GM23338 (cell line): Measurements from ENCODE around the gene OR5H14.

Source experiments
- CREB1 ChIP-seq: fragments of 250-450 bp; sonication (Bioruptor Pico); IDR thresholded peaks from 2 replicates; pipeline ENCODE4 v1.5.0; 2020; ENCODE audit warnings: low read depth, mild to moderate bottlenecking, moderate library complexity
- EZH2 ChIP-seq: fragments of 200-600 bp; sonication (generic); IDR thresholded peaks from one replicate; pipeline ENCODE4 v1.8.0; 2017; ENCODE audit warnings: antibody characterized with exemption, mild to moderate bottlenecking, low read depth; ENCODE audit not compliant: unreplicated experiment
- EZH2phosphoT487 ChIP-seq: fragments of 200-600 bp; sonication (generic); IDR thresholded peaks from one replicate; pipeline ENCODE4 v1.8.1; 2018; ENCODE audit warnings: antibody characterized with exemption; ENCODE audit not compliant: unreplicated experiment
- JUNB ChIP-seq: IDR thresholded peaks from one replicate; pipeline ENCODE4 v1.6.1; 2016; ENCODE audit warnings: antibody characterized with exemption; ENCODE audit not compliant: unreplicated experiment
- POLR2AphosphoS5 ChIP-seq: IDR thresholded peaks from 2 replicates; pipeline ENCODE4 v1.6.1; 2016; ENCODE audit warnings: antibody characterized with exemption, low read depth
- STAT1 ChIP-seq: IDR thresholded peaks from one replicate; pipeline ENCODE4 v1.6.1; 2016; ENCODE audit warnings: antibody characterized with exemption; ENCODE audit not compliant: unreplicated experiment
- ZNF114 ChIP-seq: fragments of 250-450 bp; sonication (Bioruptor Pico); IDR thresholded peaks from 2 replicates; pipeline ENCODE4 v1.5.0; 2020; ENCODE audit warnings: mild to moderate bottlenecking, moderate library complexity
- TF ChIP-seq, protein P1 (sequence below), 2 experiments: fragments of 200-600 bp in 1 of 2; sonication (generic) in 1 of 2; conservative IDR thresholded peaks; 2 replicates each; pipeline versions ENCODE4 v1.5.1 to v1.6.1; 2016 to 2017; ENCODE audit warnings: antibody characterized with exemption in 2 of 2, low read depth in 2 of 2, mild to moderate bottlenecking in 2 of 2, moderate library complexity in 1 of 2
- TF ChIP-seq, protein P2 (sequence below): IDR thresholded peaks from one replicate; pipeline ENCODE4 v1.6.1; 2018; ENCODE audit warnings: antibody characterized with exemption; ENCODE audit not compliant: unreplicated experiment
- TF ChIP-seq, protein P3 (sequence below): IDR thresholded peaks from 2 replicates; pipeline ENCODE4 v1.6.1; 2016; ENCODE audit warnings: antibody characterized with exemption
- TF ChIP-seq, protein P4 (sequence below): fragments of 250-450 bp; sonication (Bioruptor Pico); IDR thresholded peaks from 2 replicates; pipeline ENCODE4 v1.5.0; 2020; ENCODE audit warnings: mild to moderate bottlenecking, moderate library complexity

DNA sequence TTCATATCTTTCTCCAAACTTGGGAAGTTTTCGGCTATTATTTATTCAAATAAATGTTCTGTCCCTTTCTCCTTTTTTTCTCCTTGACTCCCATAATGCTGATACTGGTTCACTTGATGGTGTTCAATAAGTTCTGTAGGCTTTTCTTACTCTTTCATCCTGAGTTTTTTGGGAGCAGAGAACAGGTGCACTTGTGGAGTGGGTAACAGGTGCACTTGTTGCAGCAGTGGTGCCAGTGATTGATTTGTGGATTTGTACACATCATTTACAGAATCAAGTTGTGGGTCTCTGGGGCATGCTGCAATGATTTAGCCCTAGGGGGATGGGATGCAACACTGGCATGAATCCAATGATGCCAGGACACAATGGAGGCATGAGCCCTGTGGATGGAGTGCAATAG lies 31.6 kb upstream of the OR5H14 start:
- TF ChIP-seq, protein P1, sequence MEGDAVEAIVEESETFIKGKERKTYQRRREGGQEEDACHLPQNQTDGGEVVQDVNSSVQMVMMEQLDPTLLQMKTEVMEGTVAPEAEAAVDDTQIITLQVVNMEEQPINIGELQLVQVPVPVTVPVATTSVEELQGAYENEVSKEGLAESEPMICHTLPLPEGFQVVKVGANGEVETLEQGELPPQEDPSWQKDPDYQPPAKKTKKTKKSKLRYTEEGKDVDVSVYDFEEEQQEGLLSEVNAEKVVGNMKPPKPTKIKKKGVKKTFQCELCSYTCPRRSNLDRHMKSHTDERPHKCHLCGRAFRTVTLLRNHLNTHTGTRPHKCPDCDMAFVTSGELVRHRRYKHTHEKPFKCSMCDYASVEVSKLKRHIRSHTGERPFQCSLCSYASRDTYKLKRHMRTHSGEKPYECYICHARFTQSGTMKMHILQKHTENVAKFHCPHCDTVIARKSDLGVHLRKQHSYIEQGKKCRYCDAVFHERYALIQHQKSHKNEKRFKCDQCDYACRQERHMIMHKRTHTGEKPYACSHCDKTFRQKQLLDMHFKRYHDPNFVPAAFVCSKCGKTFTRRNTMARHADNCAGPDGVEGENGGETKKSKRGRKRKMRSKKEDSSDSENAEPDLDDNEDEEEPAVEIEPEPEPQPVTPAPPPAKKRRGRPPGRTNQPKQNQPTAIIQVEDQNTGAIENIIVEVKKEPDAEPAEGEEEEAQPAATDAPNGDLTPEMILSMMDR (conservative IDR thresholded peaks at IDR 0.05; ENCODE audit: low read depth in 2 of 2) = no peak
- TF ChIP-seq, protein P2, sequence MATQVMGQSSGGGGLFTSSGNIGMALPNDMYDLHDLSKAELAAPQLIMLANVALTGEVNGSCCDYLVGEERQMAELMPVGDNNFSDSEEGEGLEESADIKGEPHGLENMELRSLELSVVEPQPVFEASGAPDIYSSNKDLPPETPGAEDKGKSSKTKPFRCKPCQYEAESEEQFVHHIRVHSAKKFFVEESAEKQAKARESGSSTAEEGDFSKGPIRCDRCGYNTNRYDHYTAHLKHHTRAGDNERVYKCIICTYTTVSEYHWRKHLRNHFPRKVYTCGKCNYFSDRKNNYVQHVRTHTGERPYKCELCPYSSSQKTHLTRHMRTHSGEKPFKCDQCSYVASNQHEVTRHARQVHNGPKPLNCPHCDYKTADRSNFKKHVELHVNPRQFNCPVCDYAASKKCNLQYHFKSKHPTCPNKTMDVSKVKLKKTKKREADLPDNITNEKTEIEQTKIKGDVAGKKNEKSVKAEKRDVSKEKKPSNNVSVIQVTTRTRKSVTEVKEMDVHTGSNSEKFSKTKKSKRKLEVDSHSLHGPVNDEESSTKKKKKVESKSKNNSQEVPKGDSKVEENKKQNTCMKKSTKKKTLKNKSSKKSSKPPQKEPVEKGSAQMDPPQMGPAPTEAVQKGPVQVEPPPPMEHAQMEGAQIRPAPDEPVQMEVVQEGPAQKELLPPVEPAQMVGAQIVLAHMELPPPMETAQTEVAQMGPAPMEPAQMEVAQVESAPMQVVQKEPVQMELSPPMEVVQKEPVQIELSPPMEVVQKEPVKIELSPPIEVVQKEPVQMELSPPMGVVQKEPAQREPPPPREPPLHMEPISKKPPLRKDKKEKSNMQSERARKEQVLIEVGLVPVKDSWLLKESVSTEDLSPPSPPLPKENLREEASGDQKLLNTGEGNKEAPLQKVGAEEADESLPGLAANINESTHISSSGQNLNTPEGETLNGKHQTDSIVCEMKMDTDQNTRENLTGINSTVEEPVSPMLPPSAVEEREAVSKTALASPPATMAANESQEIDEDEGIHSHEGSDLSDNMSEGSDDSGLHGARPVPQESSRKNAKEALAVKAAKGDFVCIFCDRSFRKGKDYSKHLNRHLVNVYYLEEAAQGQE = no peak
- TF ChIP-seq EZH2 = no peak
- no peak for TF ChIP-seq EZH2phosphoT487
- TF ChIP-seq CREB1 (CRISPR knock-in tag) = no peak
- TF ChIP-seq POLR2AphosphoS5 = no peak
- TF ChIP-seq JUNB = no peak
- no peak for TF ChIP-seq ZNF114 (CRISPR knock-in tag)
- TF ChIP-seq, protein P3, sequence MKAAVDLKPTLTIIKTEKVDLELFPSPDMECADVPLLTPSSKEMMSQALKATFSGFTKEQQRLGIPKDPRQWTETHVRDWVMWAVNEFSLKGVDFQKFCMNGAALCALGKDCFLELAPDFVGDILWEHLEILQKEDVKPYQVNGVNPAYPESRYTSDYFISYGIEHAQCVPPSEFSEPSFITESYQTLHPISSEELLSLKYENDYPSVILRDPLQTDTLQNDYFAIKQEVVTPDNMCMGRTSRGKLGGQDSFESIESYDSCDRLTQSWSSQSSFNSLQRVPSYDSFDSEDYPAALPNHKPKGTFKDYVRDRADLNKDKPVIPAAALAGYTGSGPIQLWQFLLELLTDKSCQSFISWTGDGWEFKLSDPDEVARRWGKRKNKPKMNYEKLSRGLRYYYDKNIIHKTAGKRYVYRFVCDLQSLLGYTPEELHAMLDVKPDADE = no peak
- TF ChIP-seq STAT1 = no peak
- TF ChIP-seq, protein P4, sequence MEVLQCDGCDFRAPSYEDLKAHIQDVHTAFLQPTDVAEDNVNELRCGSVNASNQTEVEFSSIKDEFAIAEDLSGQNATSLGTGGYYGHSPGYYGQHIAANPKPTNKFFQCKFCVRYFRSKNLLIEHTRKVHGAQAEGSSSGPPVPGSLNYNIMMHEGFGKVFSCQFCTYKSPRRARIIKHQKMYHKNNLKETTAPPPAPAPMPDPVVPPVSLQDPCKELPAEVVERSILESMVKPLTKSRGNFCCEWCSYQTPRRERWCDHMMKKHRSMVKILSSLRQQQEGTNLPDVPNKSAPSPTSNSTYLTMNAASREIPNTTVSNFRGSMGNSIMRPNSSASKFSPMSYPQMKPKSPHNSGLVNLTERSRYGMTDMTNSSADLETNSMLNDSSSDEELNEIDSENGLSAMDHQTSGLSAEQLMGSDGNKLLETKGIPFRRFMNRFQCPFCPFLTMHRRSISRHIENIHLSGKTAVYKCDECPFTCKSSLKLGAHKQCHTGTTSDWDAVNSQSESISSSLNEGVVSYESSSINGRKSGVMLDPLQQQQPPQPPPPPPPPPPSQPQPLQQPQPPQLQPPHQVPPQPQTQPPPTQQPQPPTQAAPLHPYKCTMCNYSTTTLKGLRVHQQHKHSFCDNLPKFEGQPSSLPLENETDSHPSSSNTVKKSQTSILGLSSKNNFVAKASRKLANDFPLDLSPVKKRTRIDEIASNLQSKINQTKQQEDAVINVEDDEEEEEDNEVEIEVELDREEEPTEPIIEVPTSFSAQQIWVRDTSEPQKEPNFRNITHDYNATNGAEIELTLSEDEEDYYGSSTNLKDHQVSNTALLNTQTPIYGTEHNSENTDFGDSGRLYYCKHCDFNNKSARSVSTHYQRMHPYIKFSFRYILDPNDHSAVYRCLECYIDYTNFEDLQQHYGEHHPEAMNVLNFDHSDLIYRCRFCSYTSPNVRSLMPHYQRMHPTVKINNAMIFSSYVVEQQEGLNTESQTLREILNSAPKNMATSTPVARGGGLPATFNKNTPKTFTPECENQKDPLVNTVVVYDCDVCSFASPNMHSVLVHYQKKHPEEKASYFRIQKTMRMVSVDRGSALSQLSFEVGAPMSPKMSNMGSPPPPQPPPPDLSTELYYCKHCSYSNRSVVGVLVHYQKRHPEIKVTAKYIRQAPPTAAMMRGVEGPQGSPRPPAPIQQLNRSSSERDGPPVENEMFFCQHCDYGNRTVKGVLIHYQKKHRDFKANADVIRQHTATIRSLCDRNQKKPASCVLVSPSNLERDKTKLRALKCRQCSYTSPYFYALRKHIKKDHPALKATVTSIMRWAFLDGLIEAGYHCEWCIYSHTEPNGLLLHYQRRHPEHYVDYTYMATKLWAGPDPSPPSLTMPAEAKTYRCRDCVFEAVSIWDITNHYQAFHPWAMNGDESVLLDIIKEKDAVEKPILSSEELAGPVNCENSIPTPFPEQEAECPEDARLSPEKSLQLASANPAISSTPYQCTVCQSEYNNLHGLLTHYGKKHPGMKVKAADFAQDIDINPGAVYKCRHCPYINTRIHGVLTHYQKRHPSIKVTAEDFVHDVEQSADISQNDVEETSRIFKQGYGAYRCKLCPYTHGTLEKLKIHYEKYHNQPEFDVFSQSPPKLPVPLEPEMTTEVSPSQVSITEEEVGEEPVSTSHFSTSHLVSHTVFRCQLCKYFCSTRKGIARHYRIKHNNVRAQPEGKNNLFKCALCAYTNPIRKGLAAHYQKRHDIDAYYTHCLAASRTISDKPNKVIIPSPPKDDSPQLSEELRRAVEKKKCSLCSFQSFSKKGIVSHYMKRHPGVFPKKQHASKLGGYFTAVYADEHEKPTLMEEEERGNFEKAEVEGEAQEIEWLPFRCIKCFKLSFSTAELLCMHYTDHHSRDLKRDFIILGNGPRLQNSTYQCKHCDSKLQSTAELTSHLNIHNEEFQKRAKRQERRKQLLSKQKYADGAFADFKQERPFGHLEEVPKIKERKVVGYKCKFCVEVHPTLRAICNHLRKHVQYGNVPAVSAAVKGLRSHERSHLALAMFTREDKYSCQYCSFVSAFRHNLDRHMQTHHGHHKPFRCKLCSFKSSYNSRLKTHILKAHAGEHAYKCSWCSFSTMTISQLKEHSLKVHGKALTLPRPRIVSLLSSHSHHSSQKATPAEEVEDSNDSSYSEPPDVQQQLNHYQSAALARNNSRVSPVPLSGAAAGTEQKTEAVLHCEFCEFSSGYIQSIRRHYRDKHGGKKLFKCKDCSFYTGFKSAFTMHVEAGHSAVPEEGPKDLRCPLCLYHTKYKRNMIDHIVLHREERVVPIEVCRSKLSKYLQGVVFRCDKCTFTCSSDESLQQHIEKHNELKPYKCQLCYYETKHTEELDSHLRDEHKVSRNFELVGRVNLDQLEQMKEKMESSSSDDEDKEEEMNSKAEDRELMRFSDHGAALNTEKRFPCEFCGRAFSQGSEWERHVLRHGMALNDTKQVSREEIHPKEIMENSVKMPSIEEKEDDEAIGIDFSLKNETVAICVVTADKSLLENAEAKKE (CRISPR knock-in tag) = no peak
